Lung (tissue), 12 donors: Measurements from ENCODE around the gene MMP24. TPM values are rescaled to one million over a fixed set of nuclear protein-coding genes. Genes with fewer than 3 reads are reported as not detected.
A peak's percentile ranks its signal among the peaks of the same experiment; 100 is the strongest.
"Not testable (repeated sequence)": the region's sequence is repeated elsewhere in the genome, so short reads cannot be mapped to it uniquely, and the experiment has no call there.

Experiments
- ATAC-seq: fragments of 200-7000 bp; cut with Tn5 transposase; one replicate; pipeline ENCODE4 v1.9.1; 2020; ENCODE audit warnings: moderate number of reproducible peaks; ENCODE audit not compliant: insufficient read depth, low FRiP score
- DNase-seq, 3 donors: peaks; one replicate each; pipeline ENCODE4 v3.0.0-alpha.2; 2013 to 2017
- H3K27ac ChIP-seq, 2 donors: one replicate each; pipeline ENCODE4 v1.5.1; 2013; ENCODE audit warnings: mild to moderate bottlenecking in 2 of 2, moderate library complexity in 2 of 2, control low read depth in 1 of 2, inconsistent platforms in 1 of 2, low read depth in 1 of 2, low read length in 1 of 2
- H3K27me3 ChIP-seq, 3 donors: one replicate each; pipeline ENCODE4 v1.5.1; 2013; ENCODE audit warnings: low read length in 2 of 3; ENCODE audit not compliant: control insufficient read depth in 3 of 3, insufficient read depth in 3 of 3
- H3K36me3 ChIP-seq, 4 donors: one replicate each; pipeline ENCODE4 v1.5.1; 2013; ENCODE audit warnings: low read length in 4 of 4, mild to moderate bottlenecking in 1 of 4, moderate library complexity in 1 of 4; ENCODE audit not compliant: control insufficient read depth in 4 of 4, insufficient read depth in 4 of 4
- H3K4me1 ChIP-seq, 5 donors: one replicate each; pipeline ENCODE4 v1.5.1; 2013; ENCODE audit warnings: low read length in 5 of 5, mild to moderate bottlenecking in 2 of 5, moderate library complexity in 1 of 5; ENCODE audit not compliant: control insufficient read depth in 5 of 5, insufficient read depth in 5 of 5
- H3K4me3 ChIP-seq: one replicate; pipeline ENCODE4 v1.5.1; 2013; ENCODE audit warnings: mild to moderate bottlenecking, control low read depth, moderate library complexity
- H3K9ac ChIP-seq, 2 donors: one replicate each; pipeline ENCODE4 v1.5.1; 2013; ENCODE audit warnings: low read length in 2 of 2, control low read depth in 1 of 2; ENCODE audit not compliant: insufficient read depth in 1 of 2
- H3K9me3 ChIP-seq, 4 donors: one replicate each; pipeline ENCODE4 v1.5.1; 2013; ENCODE audit warnings: low read length in 3 of 4, mild to moderate bottlenecking in 1 of 4, moderate library complexity in 1 of 4; ENCODE audit not compliant: control insufficient read depth in 4 of 4, insufficient read depth in 3 of 4
- CTCF ChIP-seq: IDR thresholded peaks from 2 replicates; pipeline ENCODE4 v1.5.1; 2012; ENCODE audit warnings: mild to moderate bottlenecking; ENCODE audit errors: control extremely low read depth, extremely low read depth
- WGBS, 2 donors: extraction: QIAGEN DNeasy Blood & Tissue Kit; methylation state at CpG; one replicate each; pipeline ENCODE4 v1.1.7; 2013; 5-methylcytosine and 5-hydroxymethylcytosine counted together
- polyA plus RNA-seq, 2 donors: library from polyadenylated mRNA; stranded (reverse); fragments of 200-250 nt; gene quantifications; one replicate each; pipeline ENCODE4 v1.2.1, GENCODE V29; 2013
- total RNA-seq, 2 donors: library from RNA; depleted of rRNA in 1 of 2; stranded (reverse); fragments of >200 nt in 1 of 2; gene quantifications; one replicate each; pipeline ENCODE4 v1.2.1, GENCODE V29; 2014 to 2021
- donor health status: control.
- donor health status: control.
- donor health status: Bipolar disorder and iron deficiency.
- donor health status: healthy.
- donor health status: DM: yes; HTN: yes; CAD: no.

Gene MMP24
- total and polyA plus RNA-seq, 4 donors = 2.3 to 10.1 (median 6.7) TPM

GRCh38 chr20:35190556-35190955 lies 35.9 kb upstream of the MMP24 start:
- H3K27ac ChIP-seq = no peak overlapping the region
- H3K4me1 ChIP-seq = peaks cover 0 to 11% (median 3%) of the 10 kb centered on the region in 5 donors
- H3K4me3 ChIP-seq = no peak overlapping the region
- 82 to 94% methylated on average over 6 of the region's 6 CpGs for WGBS, 2 donors
- H3K9ac ChIP-seq = no peak overlapping the region
- H3K27me3 ChIP-seq = no peaks in the 10 kb centered on the region
- ATAC-seq (no peak), DNase-seq (no peak)
- H3K9me3 ChIP-seq = no peaks in the 10 kb centered on the region
- TF ChIP-seq CTCF = no peak
- no peaks in the 10 kb centered on the region for H3K36me3 ChIP-seq

GRCh38 chr20:35191419-35192117 lies 34.9 kb upstream of the MMP24 start:
- H3K9ac ChIP-seq = no peak overlapping the region
- no peak overlapping the region for H3K27ac ChIP-seq
- H3K4me1 ChIP-seq = peaks cover 0 to 11% (median 3%) of the 10 kb centered on the region in 5 donors
- no peak for TF ChIP-seq CTCF
- ATAC-seq (no peak), DNase-seq (no peak)
- no peaks in the 10 kb centered on the region for H3K9me3 ChIP-seq
- no peaks in the 10 kb centered on the region for H3K36me3 ChIP-seq
- WGBS, 2 donors = 79 to 85% methylated on average over 5 of the region's 5 CpGs
- H3K4me3 ChIP-seq = no peak overlapping the region
- no peaks in the 10 kb centered on the region for H3K27me3 ChIP-seq

DNA sequence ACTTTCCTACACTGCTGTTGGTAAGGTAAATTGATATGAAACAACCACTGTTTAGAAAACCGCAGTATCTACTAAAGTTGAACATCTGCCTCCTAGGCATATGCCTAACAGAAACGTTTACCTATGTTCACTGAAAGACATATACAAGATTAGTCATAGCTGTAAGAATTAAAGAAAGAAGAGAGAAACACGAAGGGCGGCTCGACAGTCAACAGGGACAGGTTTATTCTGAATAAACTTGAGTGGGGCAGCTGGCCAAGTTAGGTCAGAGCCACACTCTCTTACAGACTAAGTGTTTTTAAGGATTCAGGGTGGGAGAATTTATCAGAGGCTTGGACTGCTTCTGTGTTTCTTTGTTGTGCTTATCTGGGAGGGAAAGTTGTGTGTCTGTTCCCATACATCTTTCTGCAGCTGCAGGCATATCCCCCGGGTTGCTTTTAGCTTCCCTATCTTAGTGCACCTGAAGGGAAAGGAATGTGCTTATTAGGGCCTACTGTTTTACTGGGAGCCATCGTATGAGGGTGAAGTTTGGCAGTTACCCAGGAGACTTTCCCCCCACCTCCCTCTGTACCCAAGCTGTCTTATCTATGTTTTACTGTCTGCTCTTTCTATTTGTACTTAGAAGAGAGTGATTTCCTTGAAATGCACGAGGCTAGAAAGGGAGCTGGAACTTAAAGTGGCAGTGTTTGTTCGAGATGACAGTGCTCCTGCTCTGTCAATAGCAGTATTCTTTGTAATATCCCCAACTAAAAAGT lies 34.2 kb upstream of the MMP24 start:
- Histone ChIP-seq H3K9me3 (peaks cover 0 to 2% (median 0%) of the 10 kb centered on the region in 4 donors), H3K27me3 (no peaks in the 10 kb centered on the region), H3K27ac (no peak overlapping the region), H3K4me1 (peaks cover 0 to 11% (median 3%) of the 10 kb centered on the region in 5 donors), H3K9ac (no peak overlapping the region), H3K4me3 (no peak overlapping the region), H3K36me3 (no peaks in the 10 kb centered on the region)
- TF ChIP-seq CTCF = no peak
- WGBS, 2 donors = 45 to 57% methylated on average over 9 of the region's 9 CpGs
- ATAC-seq = no peak
- DNase-seq = peak in 2 of 3 donors; percentile 28 to 38

DNA sequence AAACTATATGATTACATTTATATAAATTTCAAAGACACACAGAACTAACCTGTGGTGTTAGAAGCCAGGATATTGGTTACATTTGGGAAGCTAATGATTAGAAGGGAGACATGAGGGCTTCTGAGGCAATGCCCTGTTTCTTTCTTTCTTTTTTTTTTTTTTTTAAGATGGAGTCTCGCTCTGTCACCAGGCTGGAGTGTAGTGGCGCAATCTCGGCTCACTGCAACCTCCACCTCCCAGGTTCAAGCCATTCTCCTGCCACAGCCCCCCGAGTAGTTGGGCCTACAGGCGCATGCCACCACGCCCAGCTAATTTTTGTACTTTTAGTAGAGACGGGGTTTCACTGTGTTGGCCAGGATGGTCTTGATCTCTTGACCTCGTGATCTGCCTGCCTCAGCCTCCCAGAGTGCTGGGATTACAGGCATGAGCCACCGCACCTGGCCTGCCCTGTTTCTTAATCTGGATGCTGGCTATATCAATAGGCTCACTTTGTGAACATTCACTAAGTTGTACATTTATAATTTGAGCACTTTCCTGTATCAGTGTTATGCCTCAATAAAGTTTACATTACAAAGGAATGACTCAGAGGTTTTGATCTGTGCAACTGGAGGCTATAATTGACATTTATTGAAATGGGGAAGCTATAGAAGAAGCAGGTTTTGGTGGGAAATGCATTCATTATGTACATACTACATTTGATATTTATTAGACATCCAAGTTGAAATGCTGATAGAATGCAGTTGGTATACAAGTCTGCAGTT lies 33.3 kb upstream of the MMP24 start:
- H3K27ac ChIP-seq, ATAC-seq, H3K4me1 ChIP-seq, H3K36me3 ChIP-seq, H3K9ac ChIP-seq, DNase-seq, H3K4me3 ChIP-seq, H3K9me3 ChIP-seq, H3K27me3 ChIP-seq: not testable (repeated sequence)
- WGBS, 2 donors = 93 to 94% methylated on average over 9 of the region's 9 CpGs
